BLaER1 (cell line): ENCODE measurements around the gene FXYD1.
"Not testable (repeated sequence)": the region's sequence is repeated elsewhere in the genome, so short reads cannot be mapped to it uniquely, and the experiment has no call there.

Source experiments
- H3K27ac ChIP-seq: shearing (Covaris generic); formaldehyde crosslinking; 2 replicates; pipeline ENCODE4 v1.8.1; 2022
- H3K27me3 ChIP-seq: shearing (Covaris generic); formaldehyde crosslinking; 2 replicates; pipeline ENCODE4 v1.8.1; 2022
- H3K36me3 ChIP-seq: shearing (Covaris generic); formaldehyde crosslinking; 2 replicates; pipeline ENCODE4 v1.8.1; 2022
- H3K4me1 ChIP-seq: shearing (Covaris generic); formaldehyde crosslinking; 2 replicates; pipeline ENCODE4 v1.8.1; 2022
- H3K4me2 ChIP-seq: shearing (Covaris generic); formaldehyde crosslinking; 2 replicates; pipeline ENCODE4 v1.8.1; 2022
- H3K4me3 ChIP-seq: shearing (Covaris generic); formaldehyde crosslinking; 2 replicates; pipeline ENCODE4 v1.8.1; 2022
- H3K9ac ChIP-seq: shearing (Covaris generic); formaldehyde crosslinking; 2 replicates; pipeline ENCODE4 v1.8.1; 2022
- H3K9me3 ChIP-seq: shearing (Covaris generic); formaldehyde crosslinking; 2 replicates; pipeline ENCODE4 v1.8.1; 2022
- H4K20me1 ChIP-seq: shearing (Covaris generic); formaldehyde crosslinking; 2 replicates; pipeline ENCODE4 v1.8.1; 2022
- Cebpa-rat ChIP-seq: shearing (Covaris generic); IDR thresholded peaks from 2 replicates; pipeline ENCODE4 v1.8.1; 2022

Gene FXYD1

DNA sequence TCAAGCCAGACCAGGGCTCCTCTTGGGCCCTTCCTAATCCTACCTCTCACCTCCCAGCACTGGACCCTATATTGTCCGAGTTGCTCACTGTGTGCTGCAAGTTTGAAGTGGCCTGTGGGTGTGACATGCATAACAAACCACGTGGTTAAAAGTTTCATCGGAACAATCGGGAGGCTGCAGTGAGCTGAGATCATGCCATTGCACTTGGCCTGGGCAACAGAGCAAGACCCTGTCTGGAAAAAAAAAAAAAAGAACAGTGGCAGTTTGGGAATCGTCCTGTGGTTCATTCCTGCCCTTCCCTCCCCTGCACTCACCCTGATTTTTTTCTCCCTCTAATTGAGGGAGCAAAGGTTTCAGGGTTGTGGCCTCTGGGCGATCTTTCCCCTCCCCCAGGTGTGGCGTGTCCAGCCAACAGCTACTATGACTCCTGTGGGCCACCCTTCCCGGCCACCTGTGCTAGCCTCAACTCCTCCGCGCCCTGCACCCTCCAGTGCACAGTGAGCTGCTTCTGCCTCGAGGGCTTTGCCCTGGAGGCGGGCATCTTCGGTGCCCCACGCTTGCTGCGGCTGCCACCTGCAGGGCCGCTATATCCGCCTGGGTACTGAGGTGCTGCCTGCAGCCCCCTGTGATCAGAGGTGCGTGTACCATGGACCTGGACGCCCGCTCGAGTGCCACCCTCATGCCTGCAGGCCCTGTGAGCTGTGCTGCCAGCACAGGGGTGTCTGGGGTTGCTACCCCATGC, 39.3 kb upstream of the FXYD1 start:
- Histone ChIP-seq H3K36me3 (no peaks in the 10 kb centered on the region), H3K9ac (no peak overlapping the region), H3K27ac (no peak overlapping the region), H4K20me1 (no peaks in the 10 kb centered on the region), H3K27me3 (no peaks in the 10 kb centered on the region), H3K4me3 (no peak overlapping the region), H3K4me1 (peaks cover 36% of the 10 kb centered on the region), H3K9me3 (no peaks in the 10 kb centered on the region), H3K4me2 (peak overlapping the region; percentile 52)
- TF ChIP-seq Cebpa-rat = no peak

DNA sequence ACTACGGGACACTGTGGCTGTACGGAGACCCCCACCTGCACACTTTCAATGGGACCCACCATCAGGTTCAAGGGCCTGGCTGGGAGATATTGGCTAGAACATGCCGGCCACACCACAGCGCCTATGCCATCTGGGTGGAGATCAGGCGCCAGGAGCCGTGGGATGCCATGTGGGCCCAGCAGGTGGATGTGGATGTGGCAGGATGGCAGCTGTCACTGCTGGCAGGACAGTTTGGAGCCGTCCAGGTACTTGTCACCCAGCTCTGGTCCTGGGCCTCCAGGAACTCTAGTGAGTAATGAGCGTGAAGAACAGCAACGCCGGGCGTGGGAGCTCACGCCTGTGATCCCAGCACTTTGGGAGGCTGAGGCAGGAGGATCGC, 38.7 kb upstream of the FXYD1 start:
- TF ChIP-seq Cebpa-rat = no peak
- Histone ChIP-seq H3K27me3 (no peaks in the 10 kb centered on the region), H3K9ac (no peak overlapping the region)

DNA sequence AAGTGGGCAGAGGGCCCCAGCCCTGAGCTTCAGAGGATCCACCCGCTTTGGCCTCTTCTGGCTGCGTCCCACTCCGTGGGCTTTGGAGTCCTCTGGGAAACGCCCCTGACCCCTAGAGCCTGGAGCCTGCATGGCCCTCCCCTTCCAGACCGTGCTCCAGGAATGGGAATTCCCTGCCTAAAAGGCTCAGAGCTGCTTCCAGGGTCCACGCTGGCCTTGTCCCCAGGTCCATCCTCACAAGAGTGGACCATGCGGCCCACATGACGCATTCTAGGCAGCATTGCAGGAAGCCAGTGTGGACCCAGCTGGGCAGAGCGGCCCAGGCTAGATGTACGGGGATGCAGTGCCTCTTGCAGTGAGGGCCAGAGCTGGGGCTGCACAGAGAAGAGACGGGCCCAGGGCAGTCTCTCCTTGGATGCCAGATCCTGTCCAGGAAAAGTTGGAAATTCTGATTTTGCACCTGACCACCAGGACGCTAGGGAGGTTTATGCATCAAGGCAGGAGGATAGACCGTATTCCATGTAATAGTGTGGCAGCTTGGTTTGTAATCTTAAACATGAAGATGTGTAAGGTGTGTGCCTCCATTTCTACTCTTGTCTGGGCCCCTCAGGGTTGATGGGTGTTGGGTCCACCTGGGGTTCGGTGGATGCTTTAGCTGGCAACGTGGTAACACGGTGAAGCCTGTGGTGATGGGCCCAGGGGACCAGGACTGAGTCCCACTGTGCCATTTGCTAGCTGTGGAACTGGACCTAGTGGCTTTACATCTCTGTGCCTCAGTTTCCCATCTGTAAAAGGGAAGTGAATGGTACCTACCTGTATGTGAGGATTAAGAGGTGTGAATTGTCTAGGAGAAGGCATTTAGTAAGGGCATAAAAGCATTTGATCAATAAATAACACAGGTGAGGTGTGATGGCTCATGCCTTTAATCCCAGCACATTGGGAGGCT, 37.8 kb upstream of the FXYD1 start:
- H3K9ac ChIP-seq = no peak overlapping the region

More for the DNA sequence above, 38.7 kb upstream of the FXYD1 start:
- no peaks in the 10 kb centered on the region for H4K20me1 ChIP-seq
- H3K4me2 ChIP-seq = peak overlapping the region; percentile 52
- H3K36me3 ChIP-seq = no peaks in the 10 kb centered on the region
- no peak overlapping the region for H3K4me3 ChIP-seq
- peaks cover 33% of the 10 kb centered on the region for H3K4me1 ChIP-seq
- no peak overlapping the region for H3K27ac ChIP-seq
- H3K9me3 ChIP-seq = no peaks in the 10 kb centered on the region

DNA sequence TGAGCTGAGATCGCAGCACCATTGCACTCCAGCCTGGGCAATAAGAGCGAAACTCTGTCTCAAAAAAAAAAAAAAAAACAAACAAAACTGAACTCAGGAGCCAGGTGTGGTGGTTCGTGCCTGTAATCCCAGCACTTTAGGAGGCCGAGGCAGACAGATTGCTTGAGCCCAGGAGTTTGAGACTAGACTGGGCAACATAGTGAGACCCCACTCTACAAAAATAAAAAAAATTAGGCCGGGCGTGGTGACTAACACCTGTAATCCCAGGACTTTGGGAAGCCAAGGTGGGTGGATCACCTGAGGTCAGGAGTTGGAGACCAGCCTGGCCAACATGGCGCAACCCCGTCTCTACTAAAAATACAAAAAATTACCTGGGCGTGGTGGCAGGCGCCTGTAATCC, 36.7 kb upstream of the FXYD1 start:
- not testable (repeated sequence) for H3K9ac ChIP-seq, H3K36me3 ChIP-seq, H3K27me3 ChIP-seq, H3K4me3 ChIP-seq, H3K27ac ChIP-seq, H4K20me1 ChIP-seq, H3K9me3 ChIP-seq, H3K4me2 ChIP-seq
- H3K4me1 ChIP-seq = peaks cover 22% of the 10 kb centered on the region

More for the DNA sequence above, 37.8 kb upstream of the FXYD1 start:
- Histone ChIP-seq H3K4me2 (no peak overlapping the region), H3K36me3 (no peaks in the 10 kb centered on the region), H3K27me3 (no peaks in the 10 kb centered on the region), H3K9me3 (peaks cover 1% of the 10 kb centered on the region; the same call in 1 of the 2 replicates), H3K4me3 (no peak overlapping the region), H4K20me1 (no peaks in the 10 kb centered on the region), H3K27ac (no peak overlapping the region), H3K4me1 (peaks cover 26% of the 10 kb centered on the region)
- no peak for TF ChIP-seq Cebpa-rat

DNA sequence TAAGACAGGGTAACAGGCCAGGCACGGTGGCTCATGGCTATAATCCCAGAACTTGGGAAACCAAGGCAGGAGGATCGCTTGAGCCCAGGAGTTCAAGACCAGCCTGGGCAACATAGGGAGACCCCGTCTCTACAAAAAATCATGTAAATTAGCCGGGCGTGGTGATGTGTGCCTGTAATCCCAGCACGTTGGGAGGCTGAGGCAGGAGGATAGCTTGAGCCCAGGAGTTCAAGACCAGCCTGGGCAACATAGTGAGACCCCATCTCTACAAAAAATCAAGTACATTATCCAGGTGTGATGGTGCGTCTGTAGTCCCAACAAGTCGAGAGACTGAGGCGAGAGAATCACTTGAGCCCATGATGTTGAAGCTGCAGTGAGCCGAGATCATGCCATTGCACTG, 35.0 kb upstream of the FXYD1 start:
- not testable (repeated sequence) for H3K4me2 ChIP-seq, H3K9ac ChIP-seq, H3K9me3 ChIP-seq, H3K4me3 ChIP-seq, H4K20me1 ChIP-seq, H3K36me3 ChIP-seq, H3K27ac ChIP-seq, H3K27me3 ChIP-seq
- H3K4me1 ChIP-seq = peaks cover 19% of the 10 kb centered on the region

DNA sequence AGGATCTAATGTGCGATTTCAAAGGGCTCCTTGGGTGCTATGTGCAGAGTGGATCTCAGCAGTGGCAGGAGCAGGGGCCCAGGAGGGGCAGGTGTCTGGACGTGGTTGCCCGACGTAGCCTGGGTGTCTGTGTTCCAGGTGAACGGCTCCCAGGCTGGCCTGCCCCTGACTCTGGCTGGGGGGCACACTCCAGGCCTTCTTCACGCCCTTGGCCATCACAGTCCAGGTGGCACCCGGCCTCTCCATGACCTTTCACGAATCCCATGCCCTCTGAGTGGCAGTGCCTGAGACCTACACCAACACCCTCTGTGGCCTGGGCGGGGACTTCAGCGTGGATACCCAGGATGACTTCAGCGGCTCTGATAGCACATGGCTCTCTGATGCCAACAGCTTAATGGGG, 34.3 kb upstream of the FXYD1 start:
- H3K4me1 ChIP-seq = peaks cover 11% of the 10 kb centered on the region
- H3K4me2 ChIP-seq = no peak overlapping the region
- H3K27ac ChIP-seq = no peak overlapping the region
- no peak for TF ChIP-seq Cebpa-rat
- peaks cover 8% of the 10 kb centered on the region; the same call in 1 of the 2 replicates for H3K9me3 ChIP-seq
- H3K36me3 ChIP-seq = no peaks in the 10 kb centered on the region
- H4K20me1 ChIP-seq = no peaks in the 10 kb centered on the region
- no peaks in the 10 kb centered on the region for H3K27me3 ChIP-seq
- H3K4me3 ChIP-seq = no peak overlapping the region
- H3K9ac ChIP-seq = no peak overlapping the region

DNA sequence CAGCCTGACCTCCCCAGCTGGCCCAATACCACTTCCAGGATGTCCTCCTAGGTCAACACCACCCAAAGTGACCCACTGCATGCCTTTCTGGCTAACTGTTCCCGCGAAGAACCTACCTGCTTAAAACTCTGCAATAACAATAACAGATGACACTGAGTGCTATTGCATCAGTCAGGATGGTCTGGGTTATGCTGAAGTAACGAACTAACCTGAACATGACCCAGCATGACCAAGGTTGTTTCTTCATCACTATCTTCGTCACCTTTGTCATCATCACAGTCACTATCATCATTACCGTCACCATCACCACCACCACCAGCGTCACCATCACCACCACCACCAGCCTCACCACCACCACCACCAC, 33.6 kb upstream of the FXYD1 start:
- Histone ChIP-seq H3K27ac (no peak overlapping the region), H4K20me1 (no peaks in the 10 kb centered on the region), H3K9ac (no peak overlapping the region), H3K27me3 (no peaks in the 10 kb centered on the region), H3K4me1 (peaks cover 5% of the 10 kb centered on the region; the same call in 1 of the 2 replicates), H3K4me2 (no peak overlapping the region), H3K36me3 (no peaks in the 10 kb centered on the region), H3K9me3 (peaks cover 8% of the 10 kb centered on the region; the same call in 1 of the 2 replicates), H3K4me3 (no peak overlapping the region)
- TF ChIP-seq Cebpa-rat = no peak

DNA sequence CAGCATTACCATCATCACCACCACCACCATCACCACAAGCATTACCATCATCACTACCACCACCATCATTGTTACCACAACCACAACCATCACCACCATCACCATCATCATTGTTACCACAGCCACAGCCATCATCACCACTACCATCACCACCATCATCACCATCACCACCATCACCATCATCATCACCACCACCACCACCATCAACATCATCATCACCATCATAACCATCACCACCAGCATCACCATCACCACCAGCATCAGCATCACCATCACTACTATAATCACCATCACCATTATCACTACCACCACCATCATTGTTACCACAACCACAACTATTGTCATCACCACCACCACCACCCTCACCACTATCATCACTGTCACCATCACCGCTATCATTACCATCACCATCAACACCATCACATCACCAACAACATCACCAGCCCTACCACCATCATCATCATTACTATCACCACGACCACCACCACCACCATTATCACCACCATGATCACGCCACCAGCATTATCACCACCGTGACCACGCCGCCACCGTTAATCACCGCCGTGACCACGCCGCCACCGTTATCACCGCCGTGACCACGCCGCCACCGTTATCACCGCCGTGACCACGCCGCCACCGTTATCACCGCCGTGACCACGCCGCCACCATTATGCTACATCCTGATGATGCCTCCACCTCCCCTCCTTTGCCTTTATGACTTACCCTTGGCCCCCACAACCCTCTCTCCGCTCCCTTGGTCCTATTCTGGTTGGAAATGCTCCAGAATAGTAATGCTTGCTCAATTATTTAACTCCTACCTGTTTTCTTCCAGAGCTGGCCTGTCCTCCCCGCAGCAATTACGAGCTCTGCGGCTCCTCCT, 33.0 kb upstream of the FXYD1 start:
- H3K27ac ChIP-seq = no peak overlapping the region
- no peaks in the 10 kb centered on the region for H3K27me3 ChIP-seq
- peaks cover 5% of the 10 kb centered on the region; the same call in 1 of the 2 replicates for H3K4me1 ChIP-seq
- H3K4me3 ChIP-seq = no peak overlapping the region
- no peak overlapping the region for H3K9ac ChIP-seq
- peaks cover 8% of the 10 kb centered on the region; the same call in 1 of the 2 replicates for H3K9me3 ChIP-seq
- H3K4me2 ChIP-seq = no peak overlapping the region
- no peaks in the 10 kb centered on the region for H3K36me3 ChIP-seq
- TF ChIP-seq Cebpa-rat = no peak
- H4K20me1 ChIP-seq = no peaks in the 10 kb centered on the region

DNA sequence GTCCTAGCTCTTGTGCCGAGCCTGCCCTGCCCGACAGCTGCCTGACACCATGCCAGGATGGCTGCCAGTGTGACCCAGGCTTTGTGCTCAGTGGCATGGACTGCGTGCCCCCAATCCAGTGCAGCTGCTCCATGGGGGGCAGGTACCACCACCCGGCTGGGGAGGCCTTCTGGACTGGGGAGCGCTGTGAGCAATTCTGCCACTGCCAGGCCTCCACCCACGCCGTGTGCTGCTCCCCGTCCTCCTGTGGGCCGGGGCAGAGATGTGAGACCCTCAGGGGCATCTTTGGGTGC, 32.4 kb upstream of the FXYD1 start:
- H3K36me3 ChIP-seq = no peaks in the 10 kb centered on the region
- no peak overlapping the region for H3K27ac ChIP-seq
- no peak overlapping the region for H3K4me3 ChIP-seq
- H3K4me2 ChIP-seq = no peak overlapping the region
- H4K20me1 ChIP-seq = no peaks in the 10 kb centered on the region
- TF ChIP-seq Cebpa-rat = no peak
- peaks cover 8% of the 10 kb centered on the region; the same call in 1 of the 2 replicates for H3K9me3 ChIP-seq
- no peak overlapping the region for H3K9ac ChIP-seq
- no peaks in the 10 kb centered on the region for H3K27me3 ChIP-seq
- peaks cover 5% of the 10 kb centered on the region; the same call in 1 of the 2 replicates for H3K4me1 ChIP-seq
